GM12878 (cell line): ENCODE data around the gene REPS1. TPM values are rescaled to one million over a fixed set of nuclear protein-coding genes. Genes with fewer than 3 reads are reported as not detected.

ENCODE experiments used
- ATAC-seq: fragments of 200-7000 bp; cut with Tn5 transposase; 3 replicates; pipeline ENCODE4 v1.9.1; 2020; ENCODE audit warnings: mild to moderate bottlenecking, moderate library complexity
- BruUV-seq: library from RNA; stranded (reverse); fragments of 400-500 nt; replicated peaks from 2 replicates; lab custom pipeline; 2021; lab: Mats Ljungman, UMichigan
- CTCF ChIA-PET: fragments of 300-600 bp; sonication (Branson Sonifier 250); formaldehyde crosslinking; extraction: SDS; loops from one replicate; lab custom pipeline; 2021; ENCODE audit warnings: inconsistent platforms; lab: Yijun Ruan, JAX
- POLR2A ChIA-PET: fragments of 350-600 bp; formaldehyde crosslinking; extraction: SDS; loops from one replicate; lab custom pipeline; 2021; ENCODE audit warnings: inconsistent platforms; lab: Charles Lee
- RAD21 ChIA-PET: fragments of 300-600 bp; sonication (Branson Sonifier 250); formaldehyde crosslinking; loops from one replicate; lab custom pipeline; 2023; ENCODE audit warnings: antibody characterized with exemption; ENCODE audit not compliant: unreplicated experiment; lab: Charles Lee
- SMC1A ChIA-PET: fragments of 300-600 bp; sonication (Branson Sonifier 250); formaldehyde crosslinking; loops from one replicate; lab custom pipeline; 2023; ENCODE audit not compliant: unreplicated experiment, uncharacterized antibody; lab: Charles Lee
- DNase-seq: peaks from one replicate; pipeline ENCODE4 v3.0.0-alpha.2; 2011; ENCODE audit warnings: low read depth, low spot score
- FAIRE-seq: peaks from 3 replicates; lab custom pipeline; 2011; peaks lifted over from hg19 to GRCh38; lab: Jason Lieb, UNC
- H2AFZ ChIP-seq: 2 replicates; pipeline ENCODE4 v1.6.0; 2011; ENCODE audit warnings: low read depth, low read length, control low read depth; ENCODE audit not compliant: control insufficient read depth
- H3K27ac ChIP-seq: 2 replicates; pipeline ENCODE4 v1.5.1; 2011; ENCODE audit warnings: control low read depth; ENCODE audit not compliant: control insufficient read depth, insufficient read depth
- H3K27me3 ChIP-seq, 2 experiments: replicated peaks in 1 of 2; 2 replicates each; pipeline versions ENCODE4 v1.6.0 to v1.6.1; 2011; ENCODE audit warnings: low read length in 1 of 2; ENCODE audit not compliant: control insufficient read depth in 2 of 2, insufficient read depth in 2 of 2
- H3K36me3 ChIP-seq, 2 experiments: 2 replicates each; pipeline ENCODE4 v1.5.1; 2011; ENCODE audit warnings: low read length in 1 of 2; ENCODE audit not compliant: control insufficient read depth in 2 of 2, insufficient read depth in 2 of 2
- H3K4me1 ChIP-seq: 2 replicates; pipeline ENCODE4 v1.6.1; 2011; ENCODE audit warnings: mild to moderate bottlenecking, low read length, moderate library complexity, mixed read lengths; ENCODE audit not compliant: control insufficient read depth, insufficient read depth
- H3K4me2 ChIP-seq: 2 replicates; pipeline ENCODE4 v1.6.0; 2011; ENCODE audit warnings: control low read depth; ENCODE audit not compliant: control insufficient read depth, insufficient read depth
- H3K4me3 ChIP-seq: fragments of 200-600 bp; sonication (generic); 2 replicates; pipeline ENCODE4 v1.5.1; 2016
- H3K79me2 ChIP-seq: 2 replicates; pipeline ENCODE4 v1.6.0; 2011; ENCODE audit warnings: low read length; ENCODE audit not compliant: control insufficient read depth, insufficient read depth
- H3K9ac ChIP-seq: 2 replicates; pipeline ENCODE4 v1.8.0; 2011; ENCODE audit warnings: low read length, control low read depth, mixed read lengths; ENCODE audit not compliant: control insufficient read depth, insufficient read depth
- H3K9me3 ChIP-seq: replicated peaks from 3 replicates; pipeline ENCODE4 v1.5.1; 2011; ENCODE audit warnings: mild to moderate bottlenecking, low read length; ENCODE audit not compliant: control insufficient read depth, insufficient read depth
- H4K20me1 ChIP-seq: 2 replicates; pipeline ENCODE4 v1.6.0; 2011; ENCODE audit not compliant: control insufficient read depth, insufficient read depth
- ETV6 ChIP-seq, 2 experiments: fragments of 450-650 bp in 1 of 2; IDR thresholded peaks in 1 of 2; conservative IDR thresholded peaks in 1 of 2; 2 replicates each; pipeline ENCODE4 v1.6.1; 2014; ENCODE audit warnings: antibody characterized with exemption in 1 of 2, borderline replicate concordance in 1 of 2, low read depth in 1 of 2, mild to moderate bottlenecking in 1 of 2, moderate library complexity in 1 of 2
- GABPA ChIP-seq: IDR thresholded peaks from 2 replicates; pipeline ENCODE4 v1.6.1; 2014; ENCODE audit warnings: antibody characterized with exemption, low read depth, mild to moderate bottlenecking, inconsistent platforms
- KAT2A ChIP-seq: conservative IDR thresholded peaks from 2 replicates; pipeline ENCODE4 v1.6.1; 2011; ENCODE audit warnings: low read depth, low read length; ENCODE audit not compliant: control insufficient read depth
- SIX5 ChIP-seq: IDR thresholded peaks from 2 replicates; pipeline ENCODE4 v1.6.1; 2011; ENCODE audit warnings: mild to moderate bottlenecking, low read depth, low read length, moderate library complexity; ENCODE audit not compliant: severe bottlenecking
- WGBS: methylation state at CpG from one replicate; pipeline ENCODE4 v1.1.6; 2016; ENCODE audit warnings: low lambda C conversion rate; ENCODE audit not compliant: insufficient replicate concordance, insufficient coverage; ENCODE audit errors: missing lambda C conversion rate; 5-methylcytosine and 5-hydroxymethylcytosine counted together
- in situ Hi-C: fragments of 300-500 bp; cut with MboI; formaldehyde crosslinking; loops from 9 replicates; pipeline ENCODE4 v1.14.3; 2018; ENCODE audit warnings: mixed read lengths
- intact Hi-C: fragments of 100-400 bp; cut with micrococcal nuclease; formaldehyde crosslinking; loops from one replicate; pipeline ENCODE4 v1.14.2; 2022; ENCODE audit not compliant: unreplicated experiment
- polyA plus RNA-seq, 11 experiments: library from polyadenylated mRNA; depleted of rRNA in 4 of 11; unstranded in 6 of 11; stranded (reverse) in 5 of 11; fragments of >200 nt; fragmentation: Nextera tagmentation in 4 of 11; fragmentation: Illumina TruSeq in 1 of 11; extraction: Ambion mirVana in 4 of 11; extraction: Trizol in 1 of 11; gene quantifications; 1 replicate in 1 of 11; 2 replicates in 10 of 11; pipeline versions ENCODE4 v1.2.1 to v1.2.3, GENCODE V29; 2011 to 2016; ENCODE audit warnings: inconsistent platforms in 2 of 11, missing spikeins in 2 of 11, low read depth in 1 of 11
- total RNA-seq, 4 experiments: library from RNA; depleted of rRNA in 3 of 4; stranded (reverse); fragments of >200 nt in 3 of 4; fragmentation: Illumina TruSeq in 1 of 4; extraction: Trizol in 1 of 4; gene quantifications; 2 replicates each; pipeline versions ENCODE4 v1.2.1 to v1.2.3, GENCODE V29; 2013 to 2021
- TF ChIP-seq, protein P1 (sequence below): fragments of 450-650 bp; IDR thresholded peaks from 2 replicates; pipeline ENCODE4 v1.6.1; 2016; ENCODE audit warnings: mild to moderate bottlenecking, moderate library complexity, borderline replicate concordance
- TF ChIP-seq, protein P2 (sequence below): fragments of 450-650 bp; formaldehyde crosslinking; IDR thresholded peaks from 2 replicates; pipeline ENCODE4 v1.4.0; 2022; ENCODE audit warnings: mild to moderate bottlenecking, moderate library complexity
- TF ChIP-seq, protein P3 (sequence below): fragments of 450-650 bp; formaldehyde crosslinking; IDR thresholded peaks from 2 replicates; pipeline ENCODE4 v1.4.0; 2020; ENCODE audit warnings: mild to moderate bottlenecking, moderate library complexity
- TF ChIP-seq, protein P4 (sequence below): fragments of 450-650 bp; conservative IDR thresholded peaks from 2 replicates; pipeline ENCODE4 v1.6.1; 2017; ENCODE audit warnings: mild to moderate bottlenecking, moderate library complexity

REPS1 gene
- total and polyA plus RNA-seq, 10 of the 15 experiments (the other 5 are each of a cell fraction or from before 2014, with no cell fraction given) = 13.7 to 59.3 (median 31.7) TPM

DNA sequence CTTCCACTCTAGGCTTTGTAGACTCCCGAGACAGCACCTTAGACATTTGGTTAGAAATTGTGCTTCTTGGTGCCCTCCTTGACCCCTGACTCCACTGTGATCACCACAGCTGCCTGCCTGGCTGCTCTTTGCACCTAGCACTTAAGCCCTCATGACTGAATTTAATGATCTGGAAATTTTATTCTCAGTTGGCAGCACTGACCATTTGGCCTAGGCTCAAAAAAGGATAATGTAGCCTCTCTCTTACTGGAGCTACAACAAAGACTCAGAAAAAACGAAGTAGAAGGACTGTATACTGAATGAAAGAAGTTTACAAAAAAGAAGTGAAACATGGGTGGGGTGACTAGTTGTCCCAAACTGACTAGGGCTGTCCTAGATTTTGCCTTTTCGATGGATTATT, 29.2 kb upstream of the REPS1 start:
- Histone ChIP-seq H3K36me3 (no peaks in the 10 kb centered on the region), H3K4me2 (no peak overlapping the region), H3K27me3 (no peaks in the 10 kb centered on the region), H2AFZ (no peak overlapping the region), H3K9me3 (no peaks in the 10 kb centered on the region), H3K4me3 (no peak overlapping the region), H4K20me1 (no peaks in the 10 kb centered on the region), H3K9ac (no peak overlapping the region), H3K79me2 (no peaks in the 10 kb centered on the region), H3K27ac (no peak overlapping the region), H3K4me1 (no peaks in the 10 kb centered on the region)
- no peak for DNase-seq
- SMC1A ChIA-PET = interaction anchor here (0.7 to 1.1 kb wide), 3 partner anchors 11 to 172 kb away, joined by 3 to 5 read pairs (median 4); no protein-coding TSS in a partner anchor
- RAD21 ChIA-PET = interaction anchor here (0.6 to 1.4 kb wide), 2 partner anchors 10 to 344 kb away, joined by 3 to 8 read pairs; no protein-coding TSS in a partner anchor
- in situ Hi-C loops (no loop called here), intact Hi-C loops (no loop called here)
- CTCF ChIA-PET = interaction anchor here (1.2 kb wide), 1 partner anchor 27 kb away, joined by 4 read pairs; no protein-coding TSS in a partner anchor
- WGBS = 32% methylated on average over 3 of the region's 3 CpGs
- FAIRE-seq = no peak
- ATAC-seq = no peak; the same call in 2 of the 3 replicates
- POLR2A ChIA-PET = no interaction called here
- BruUV-seq = no TSS peak
- TF ChIP-seq, protein P1, sequence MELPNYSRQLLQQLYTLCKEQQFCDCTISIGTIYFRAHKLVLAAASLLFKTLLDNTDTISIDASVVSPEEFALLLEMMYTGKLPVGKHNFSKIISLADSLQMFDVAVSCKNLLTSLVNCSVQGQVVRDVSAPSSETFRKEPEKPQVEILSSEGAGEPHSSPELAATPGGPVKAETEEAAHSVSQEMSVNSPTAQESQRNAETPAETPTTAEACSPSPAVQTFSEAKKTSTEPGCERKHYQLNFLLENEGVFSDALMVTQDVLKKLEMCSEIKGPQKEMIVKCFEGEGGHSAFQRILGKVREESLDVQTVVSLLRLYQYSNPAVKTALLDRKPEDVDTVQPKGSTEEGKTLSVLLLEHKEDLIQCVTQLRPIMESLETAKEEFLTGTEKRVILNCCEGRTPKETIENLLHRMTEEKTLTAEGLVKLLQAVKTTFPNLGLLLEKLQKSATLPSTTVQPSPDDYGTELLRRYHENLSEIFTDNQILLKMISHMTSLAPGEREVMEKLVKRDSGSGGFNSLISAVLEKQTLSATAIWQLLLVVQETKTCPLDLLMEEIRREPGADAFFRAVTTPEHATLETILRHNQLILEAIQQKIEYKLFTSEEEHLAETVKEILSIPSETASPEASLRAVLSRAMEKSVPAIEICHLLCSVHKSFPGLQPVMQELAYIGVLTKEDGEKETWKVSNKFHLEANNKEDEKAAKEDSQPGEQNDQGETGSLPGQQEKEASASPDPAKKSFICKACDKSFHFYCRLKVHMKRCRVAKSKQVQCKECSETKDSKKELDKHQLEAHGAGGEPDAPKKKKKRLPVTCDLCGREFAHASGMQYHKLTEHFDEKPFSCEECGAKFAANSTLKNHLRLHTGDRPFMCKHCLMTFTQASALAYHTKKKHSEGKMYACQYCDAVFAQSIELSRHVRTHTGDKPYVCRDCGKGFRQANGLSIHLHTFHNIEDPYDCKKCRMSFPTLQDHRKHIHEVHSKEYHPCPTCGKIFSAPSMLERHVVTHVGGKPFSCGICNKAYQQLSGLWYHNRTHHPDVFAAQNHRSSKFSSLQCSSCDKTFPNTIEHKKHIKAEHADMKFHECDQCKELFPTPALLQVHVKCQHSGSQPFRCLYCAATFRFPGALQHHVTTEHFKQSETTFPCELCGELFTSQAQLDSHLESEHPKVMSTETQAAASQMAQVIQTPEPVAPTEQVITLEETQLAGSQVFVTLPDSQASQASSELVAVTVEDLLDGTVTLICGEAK = no peak
- TF ChIP-seq SIX5 = no peak
- no peak for TF ChIP-seq ETV6 (conservative IDR thresholded peaks at IDR 0.05 in 1 of 2, IDR thresholded peaks at IDR 0.05 in 1 of 2; ENCODE audit: borderline replicate concordance in 1 of 2, low read depth in 1 of 2)
- TF ChIP-seq, protein P2, sequence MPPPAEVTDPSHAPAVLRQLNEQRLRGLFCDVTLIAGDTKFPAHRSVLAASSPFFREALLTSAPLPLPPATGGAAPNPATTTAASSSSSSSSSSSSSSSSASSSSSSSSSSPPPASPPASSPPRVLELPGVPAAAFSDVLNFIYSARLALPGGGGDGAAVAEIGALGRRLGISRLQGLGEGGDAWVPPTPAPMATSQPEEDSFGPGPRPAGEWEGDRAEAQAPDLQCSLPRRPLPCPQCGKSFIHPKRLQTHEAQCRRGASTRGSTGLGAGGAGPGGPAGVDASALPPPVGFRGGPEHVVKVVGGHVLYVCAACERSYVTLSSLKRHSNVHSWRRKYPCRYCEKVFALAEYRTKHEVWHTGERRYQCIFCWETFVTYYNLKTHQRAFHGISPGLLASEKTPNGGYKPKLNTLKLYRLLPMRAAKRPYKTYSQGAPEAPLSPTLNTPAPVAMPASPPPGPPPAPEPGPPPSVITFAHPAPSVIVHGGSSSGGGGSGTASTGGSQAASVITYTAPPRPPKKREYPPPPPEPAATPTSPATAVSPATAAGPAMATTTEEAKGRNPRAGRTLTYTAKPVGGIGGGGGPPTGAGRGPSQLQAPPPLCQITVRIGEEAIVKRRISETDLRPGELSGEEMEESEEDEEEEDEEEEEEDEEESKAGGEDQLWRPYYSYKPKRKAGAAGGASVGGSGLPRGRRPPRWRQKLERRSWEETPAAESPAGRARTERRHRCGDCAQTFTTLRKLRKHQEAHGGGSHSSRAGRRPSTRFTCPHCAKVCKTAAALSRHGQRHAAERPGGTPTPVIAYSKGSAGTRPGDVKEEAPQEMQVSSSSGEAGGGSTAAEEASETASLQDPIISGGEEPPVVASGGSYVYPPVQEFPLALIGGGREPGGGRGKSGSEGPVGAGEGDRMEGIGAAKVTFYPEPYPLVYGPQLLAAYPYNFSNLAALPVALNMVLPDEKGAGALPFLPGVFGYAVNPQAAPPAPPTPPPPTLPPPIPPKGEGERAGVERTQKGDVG (CRISPR knock-in tag) = no peak
- TF ChIP-seq, protein P3, sequence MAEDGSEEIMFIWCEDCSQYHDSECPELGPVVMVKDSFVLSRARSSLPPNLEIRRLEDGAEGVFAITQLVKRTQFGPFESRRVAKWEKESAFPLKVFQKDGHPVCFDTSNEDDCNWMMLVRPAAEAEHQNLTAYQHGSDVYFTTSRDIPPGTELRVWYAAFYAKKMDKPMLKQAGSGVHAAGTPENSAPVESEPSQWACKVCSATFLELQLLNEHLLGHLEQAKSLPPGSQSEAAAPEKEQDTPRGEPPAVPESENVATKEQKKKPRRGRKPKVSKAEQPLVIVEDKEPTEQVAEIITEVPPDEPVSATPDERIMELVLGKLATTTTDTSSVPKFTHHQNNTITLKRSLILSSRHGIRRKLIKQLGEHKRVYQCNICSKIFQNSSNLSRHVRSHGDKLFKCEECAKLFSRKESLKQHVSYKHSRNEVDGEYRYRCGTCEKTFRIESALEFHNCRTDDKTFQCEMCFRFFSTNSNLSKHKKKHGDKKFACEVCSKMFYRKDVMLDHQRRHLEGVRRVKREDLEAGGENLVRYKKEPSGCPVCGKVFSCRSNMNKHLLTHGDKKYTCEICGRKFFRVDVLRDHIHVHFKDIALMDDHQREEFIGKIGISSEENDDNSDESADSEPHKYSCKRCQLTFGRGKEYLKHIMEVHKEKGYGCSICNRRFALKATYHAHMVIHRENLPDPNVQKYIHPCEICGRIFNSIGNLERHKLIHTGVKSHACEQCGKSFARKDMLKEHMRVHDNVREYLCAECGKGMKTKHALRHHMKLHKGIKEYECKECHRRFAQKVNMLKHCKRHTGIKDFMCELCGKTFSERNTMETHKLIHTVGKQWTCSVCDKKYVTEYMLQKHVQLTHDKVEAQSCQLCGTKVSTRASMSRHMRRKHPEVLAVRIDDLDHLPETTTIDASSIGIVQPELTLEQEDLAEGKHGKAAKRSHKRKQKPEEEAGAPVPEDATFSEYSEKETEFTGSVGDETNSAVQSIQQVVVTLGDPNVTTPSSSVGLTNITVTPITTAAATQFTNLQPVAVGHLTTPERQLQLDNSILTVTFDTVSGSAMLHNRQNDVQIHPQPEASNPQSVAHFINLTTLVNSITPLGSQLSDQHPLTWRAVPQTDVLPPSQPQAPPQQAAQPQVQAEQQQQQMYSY (CRISPR knock-in tag) = no peak
- no peak for TF ChIP-seq KAT2A
- TF ChIP-seq GABPA = no peak
- TF ChIP-seq, protein P4, sequence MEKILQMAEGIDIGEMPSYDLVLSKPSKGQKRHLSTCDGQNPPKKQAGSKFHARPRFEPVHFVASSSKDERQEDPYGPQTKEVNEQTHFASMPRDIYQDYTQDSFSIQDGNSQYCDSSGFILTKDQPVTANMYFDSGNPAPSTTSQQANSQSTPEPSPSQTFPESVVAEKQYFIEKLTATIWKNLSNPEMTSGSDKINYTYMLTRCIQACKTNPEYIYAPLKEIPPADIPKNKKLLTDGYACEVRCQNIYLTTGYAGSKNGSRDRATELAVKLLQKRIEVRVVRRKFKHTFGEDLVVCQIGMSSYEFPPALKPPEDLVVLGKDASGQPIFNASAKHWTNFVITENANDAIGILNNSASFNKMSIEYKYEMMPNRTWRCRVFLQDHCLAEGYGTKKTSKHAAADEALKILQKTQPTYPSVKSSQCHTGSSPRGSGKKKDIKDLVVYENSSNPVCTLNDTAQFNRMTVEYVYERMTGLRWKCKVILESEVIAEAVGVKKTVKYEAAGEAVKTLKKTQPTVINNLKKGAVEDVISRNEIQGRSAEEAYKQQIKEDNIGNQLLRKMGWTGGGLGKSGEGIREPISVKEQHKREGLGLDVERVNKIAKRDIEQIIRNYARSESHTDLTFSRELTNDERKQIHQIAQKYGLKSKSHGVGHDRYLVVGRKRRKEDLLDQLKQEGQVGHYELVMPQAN = no peak
